H1 (cell line): Measurements from ENCODE around the gene ANKRD27. TPM values are rescaled to one million over a fixed set of nuclear protein-coding genes. Genes with fewer than 3 reads are reported as not detected.

Source experiments
- CTCF ChIA-PET: fragments of 300-600 bp; sonication (Branson Sonifier 250); formaldehyde crosslinking; loops from one replicate; lab custom pipeline; 2021; ENCODE audit not compliant: partially characterized antibody; lab: Charles Lee
- POLR2A ChIA-PET: fragments of 300-600 bp; sonication (Branson Sonifier 250); formaldehyde crosslinking; loops from one replicate; lab custom pipeline; 2021; ENCODE audit warnings: inconsistent platforms; ENCODE audit not compliant: partially characterized antibody; lab: Charles Lee
- DNase-seq, 2 experiments: peaks; one replicate each; pipeline versions ENCODE4 v3.0.0 to v3.0.0-alpha.2; 2010 to 2022; ENCODE audit warnings: low spot score in 2 of 2, low read depth in 1 of 2, mixed read lengths in 1 of 2
- FAIRE-seq: peaks from 2 replicates; lab custom pipeline; 2011; peaks lifted over from hg19 to GRCh38; lab: Jason Lieb, UNC
- H2AFZ ChIP-seq: 2 replicates; pipeline ENCODE4 v1.8.1; 2012; ENCODE audit warnings: low read length, inconsistent platforms
- H2AK5ac ChIP-seq: 2 replicates; pipeline ENCODE4 v1.6.1; 2013; ENCODE audit warnings: low read depth, low read length
- H2BK120ac ChIP-seq: replicated peaks from 2 replicates; pipeline ENCODE3; 2013; ENCODE audit warnings: low read depth, low read length, inconsistent platforms
- H2BK12ac ChIP-seq: 2 replicates; pipeline ENCODE4 v1.6.1; 2013; ENCODE audit warnings: low read depth, low read length
- H2BK15ac ChIP-seq: 2 replicates; pipeline ENCODE4 v1.6.1; 2013; ENCODE audit warnings: low read length
- H2BK20ac ChIP-seq: 2 replicates; pipeline ENCODE4 v1.6.1; 2013; ENCODE audit warnings: low read length
- H2BK5ac ChIP-seq: 2 replicates; pipeline ENCODE4 v1.6.1; 2013; ENCODE audit warnings: low read depth, low read length
- H3K14ac ChIP-seq: 2 replicates; pipeline ENCODE4 v1.6.1; 2013; ENCODE audit warnings: inconsistent platforms; ENCODE audit not compliant: insufficient read length
- H3K18ac ChIP-seq: 2 replicates; pipeline ENCODE4 v1.6.1; 2013; ENCODE audit warnings: low read length; ENCODE audit errors: extremely low read depth
- H3K23ac ChIP-seq: 2 replicates; pipeline ENCODE4 v1.6.1; 2013; ENCODE audit warnings: inconsistent platforms; ENCODE audit not compliant: insufficient read length
- H3K23me2 ChIP-seq: 2 replicates; pipeline ENCODE4 v1.6.1; 2013; ENCODE audit warnings: low read depth, low read length
- H3K27ac ChIP-seq: 2 replicates; pipeline ENCODE4 v1.6.1; 2011; ENCODE audit warnings: low read depth, low read length, inconsistent platforms
- H3K27me3 ChIP-seq, 4 experiments: replicated peaks in 1 of 4; 1 replicate in 1 of 4; 2 replicates in 3 of 4; pipeline versions ENCODE4 v1.6.1 to v1.8.1; 2011 to 2013; ENCODE audit warnings: low read length in 3 of 4, mild to moderate bottlenecking in 3 of 4, inconsistent platforms in 2 of 4, mixed read lengths in 2 of 4, moderate library complexity in 1 of 4; ENCODE audit not compliant: control insufficient read depth in 3 of 4, insufficient read depth in 3 of 4; ENCODE audit errors: extremely low read depth in 1 of 4
- H3K36me3 ChIP-seq, 4 experiments: 2 replicates each; pipeline versions ENCODE4 v1.6.1 to v1.8.1; 2011 to 2013; ENCODE audit warnings: mild to moderate bottlenecking in 4 of 4, low read length in 3 of 4, moderate library complexity in 2 of 4, control low read depth in 1 of 4, inconsistent platforms in 1 of 4; ENCODE audit not compliant: insufficient read depth in 4 of 4, control insufficient read depth in 2 of 4
- H3K4ac ChIP-seq: replicated peaks from 2 replicates; pipeline ENCODE3; 2013; ENCODE audit warnings: low read length, low read depth, mixed read lengths, inconsistent platforms; ENCODE audit not compliant: insufficient read length
- H3K4me1 ChIP-seq, 4 experiments: replicated peaks in 1 of 4; 1 replicate in 1 of 4; 2 replicates in 3 of 4; pipeline versions ENCODE4 v1.6.1 to v1.8.1; 2011 to 2013; ENCODE audit warnings: low read length in 3 of 4, inconsistent platforms in 2 of 4, mixed read lengths in 1 of 4; ENCODE audit not compliant: insufficient read depth in 4 of 4, control insufficient read depth in 3 of 4
- H3K4me2 ChIP-seq, 2 experiments: 2 replicates each; pipeline versions ENCODE4 v1.6.1 to v1.8.1; 2011 to 2013; ENCODE audit warnings: low read depth in 2 of 2, low read length in 2 of 2, control low read depth in 1 of 2, inconsistent platforms in 1 of 2, mild to moderate bottlenecking in 1 of 2; ENCODE audit not compliant: insufficient read depth in 1 of 2
- H3K4me3 ChIP-seq, 4 experiments: fragments of 200-600, 300-600 bp in 1 of 4; sonication (generic), shearing (Covaris generic), sonication (Bioruptor Twin) in 1 of 4; 2 replicates each; pipeline versions ENCODE4 v1.5.1 to v1.8.1; 2011 to 2016; ENCODE audit warnings: low read length in 4 of 4, low read depth in 3 of 4, control low read depth in 2 of 4, inconsistent platforms in 2 of 4, mild to moderate bottlenecking in 2 of 4, mixed read lengths in 1 of 4, moderate library complexity in 1 of 4; ENCODE audit not compliant: insufficient read depth in 2 of 4; ENCODE audit errors: extremely low read depth in 1 of 4
- H3K56ac ChIP-seq: replicated peaks from 2 replicates; pipeline ENCODE3; 2013; ENCODE audit warnings: low read depth, mild to moderate bottlenecking, mixed read lengths, low read length, inconsistent platforms; ENCODE audit not compliant: insufficient read length
- H3K79me1 ChIP-seq: 2 replicates; pipeline ENCODE4 v1.6.1; 2013; ENCODE audit warnings: low read depth, low read length, control low read depth
- H3K79me2 ChIP-seq, 2 experiments: 2 replicates each; pipeline versions ENCODE4 v1.6.1 to v1.8.1; 2012 to 2013; ENCODE audit warnings: low read length in 2 of 2, mild to moderate bottlenecking in 2 of 2, inconsistent platforms in 1 of 2; ENCODE audit not compliant: insufficient read depth in 2 of 2, control insufficient read depth in 1 of 2
- H3K9ac ChIP-seq, 4 experiments: replicated peaks in 1 of 4; 1 replicate in 1 of 4; 2 replicates in 3 of 4; pipeline versions ENCODE4 v1.6.1 to v1.8.1; 2011 to 2013; ENCODE audit warnings: low read depth in 3 of 4, low read length in 3 of 4, control low read depth in 2 of 4, mild to moderate bottlenecking in 2 of 4, moderate library complexity in 2 of 4, inconsistent platforms in 1 of 4; ENCODE audit errors: extremely low read depth in 1 of 4
- H3K9me3 ChIP-seq, 2 experiments: 2 replicates each; pipeline versions ENCODE4 v1.6.1 to v1.8.1; 2012 to 2013; ENCODE audit warnings: mild to moderate bottlenecking in 2 of 2, moderate library complexity in 2 of 2, control low read depth in 1 of 2, inconsistent platforms in 1 of 2, low read depth in 1 of 2, low read length in 1 of 2, mixed read lengths in 1 of 2; ENCODE audit not compliant: insufficient read depth in 2 of 2
- H4K20me1 ChIP-seq, 2 experiments: replicated peaks in 1 of 2; 2 replicates each; pipeline versions ENCODE3 to v1.8.1; 2011 to 2013; ENCODE audit warnings: inconsistent platforms in 2 of 2, low read length in 2 of 2, mild to moderate bottlenecking in 1 of 2; ENCODE audit not compliant: insufficient read depth in 2 of 2, control insufficient read depth in 1 of 2
- H4K5ac ChIP-seq: 2 replicates; pipeline ENCODE4 v1.6.1; 2013; ENCODE audit warnings: low read length, low read depth, mixed read lengths, inconsistent platforms; ENCODE audit not compliant: insufficient read length
- H4K8ac ChIP-seq: 2 replicates; pipeline ENCODE4 v1.8.0; 2013; ENCODE audit warnings: mild to moderate bottlenecking, moderate library complexity, low read length, inconsistent platforms; ENCODE audit not compliant: insufficient read depth; ENCODE audit errors: extremely low read depth
- H4K91ac ChIP-seq: replicated peaks from 2 replicates; pipeline ENCODE3; 2013; ENCODE audit warnings: low read length, mixed read lengths, inconsistent platforms; ENCODE audit not compliant: insufficient read length
- BACH1 ChIP-seq: IDR thresholded peaks from 2 replicates; pipeline ENCODE4 v1.6.1; 2012; ENCODE audit warnings: low read length, improper control_type of control experiment
- CBX8 ChIP-seq: fragments of 300-800, 300-1000 bp; sonication (generic); IDR thresholded peaks from 2 replicates; pipeline ENCODE4 v1.7.1; 2016; ENCODE audit warnings: low read depth, low read length, borderline replicate concordance
- CEBPB ChIP-seq: IDR thresholded peaks from 2 replicates; pipeline ENCODE4 v1.6.1; 2012; ENCODE audit warnings: low read depth, low read length
- EGR1 ChIP-seq: IDR thresholded peaks from 2 replicates; pipeline ENCODE4 v1.6.1; 2011; ENCODE audit warnings: low read depth, low read length, borderline replicate concordance
- GABPA ChIP-seq: IDR thresholded peaks from 2 replicates; pipeline ENCODE4 v1.6.1; 2011; ENCODE audit warnings: mild to moderate bottlenecking, low read length, moderate library complexity, borderline replicate concordance; ENCODE audit not compliant: insufficient read depth
- HDAC6 ChIP-seq: IDR thresholded peaks from one replicate; pipeline ENCODE4 v1.7.1; 2012; ENCODE audit warnings: low read depth, mild to moderate bottlenecking, inconsistent platforms, low read length, moderate library complexity
- JUN ChIP-seq: IDR thresholded peaks from 2 replicates; pipeline ENCODE4 v1.6.1; 2011; ENCODE audit warnings: low read depth, mild to moderate bottlenecking, improper control_type of control experiment, low read length
- JUND ChIP-seq: IDR thresholded peaks from 2 replicates; pipeline ENCODE4 v1.6.1; 2011; ENCODE audit warnings: mild to moderate bottlenecking, improper control_type of control experiment, low read length
- KDM4A ChIP-seq: IDR thresholded peaks from one replicate; pipeline ENCODE4 v1.7.1; 2012; ENCODE audit warnings: low read depth, mild to moderate bottlenecking, moderate library complexity, low read length, inconsistent platforms; ENCODE audit not compliant: severe bottlenecking
- PHF8 ChIP-seq: fragments of 200-600 bp; sonication (generic); conservative IDR thresholded peaks from 2 replicates; pipeline ENCODE4 v1.7.1; 2012; ENCODE audit warnings: low read depth, mild to moderate bottlenecking, inconsistent platforms, low read length, moderate library complexity
- RBBP5 ChIP-seq: IDR thresholded peaks from 2 replicates; pipeline ENCODE4 v1.7.1; 2012; ENCODE audit warnings: low read depth, mild to moderate bottlenecking, inconsistent platforms, low read length, moderate library complexity, borderline replicate concordance
- SIRT6 ChIP-seq: IDR thresholded peaks from one replicate; pipeline ENCODE4 v1.7.1; 2012; ENCODE audit warnings: low read length, inconsistent platforms
- SP2 ChIP-seq: IDR thresholded peaks from 2 replicates; pipeline ENCODE4 v1.6.1; 2012; ENCODE audit warnings: mild to moderate bottlenecking, low read length, inconsistent platforms
- TAF1 ChIP-seq: IDR thresholded peaks from 2 replicates; pipeline ENCODE4 v1.6.1; 2011; ENCODE audit warnings: mild to moderate bottlenecking, low read depth, low read length
- TBP ChIP-seq: IDR thresholded peaks from 2 replicates; pipeline ENCODE4 v1.6.1; 2011; ENCODE audit warnings: low read depth, low read length, improper control_type of control experiment
- WGBS, 2 experiments: shearing (Covaris generic) in 1 of 2; methylation state at CpG; one replicate each; pipeline versions ENCODE4 v1.1.6 to v1.1.7; 2013 to 2015; ENCODE audit warnings: low lambda C conversion rate in 2 of 2, mixed read lengths in 2 of 2, inconsistent platforms in 1 of 2, low coverage in 1 of 2, missing lambda C conversion rate in 1 of 2; ENCODE audit not compliant: insufficient replicate concordance in 2 of 2, insufficient coverage in 1 of 2, insufficient read length in 1 of 2; ENCODE audit errors: extremely low coverage in 1 of 2, missing lambda C conversion rate in 1 of 2; 5-methylcytosine and 5-hydroxymethylcytosine counted together
- polyA plus RNA-seq, 7 experiments: library from polyadenylated mRNA; depleted of rRNA in 3 of 7; stranded (reverse) in 5 of 7; unstranded in 2 of 7; fragments of >200 nt in 5 of 7; fragments of 200-250 nt in 2 of 7; gene quantifications; 1 replicate in 5 of 7; 2 replicates in 1 of 7; 4 replicates in 1 of 7; pipeline versions ENCODE4 v1.2.1 to v1.2.3, GENCODE V29; 2011 to 2013; ENCODE audit warnings: missing spikeins in 2 of 7, mixed read lengths in 2 of 7
- total RNA-seq: library from RNA; stranded (reverse); fragmentation: NEBNext Ultra II Directional; extraction: Animal tissue kit (Norgen Biotek cat#: 25700); gene quantifications from 2 replicates; pipeline ENCODE4 v1.2.1, GENCODE V29; 2021
- TF ChIP-seq, protein P1 (sequence below): IDR thresholded peaks from 2 replicates; pipeline ENCODE4 v1.6.1; 2012; ENCODE audit warnings: inconsistent platforms

ANKRD27 gene
- total and polyA plus RNA-seq, 2 of the 8 experiments (the other 6 are each of a cell fraction or from before 2014, with no cell fraction given): 27.9 to 55.7 TPM

DNA sequence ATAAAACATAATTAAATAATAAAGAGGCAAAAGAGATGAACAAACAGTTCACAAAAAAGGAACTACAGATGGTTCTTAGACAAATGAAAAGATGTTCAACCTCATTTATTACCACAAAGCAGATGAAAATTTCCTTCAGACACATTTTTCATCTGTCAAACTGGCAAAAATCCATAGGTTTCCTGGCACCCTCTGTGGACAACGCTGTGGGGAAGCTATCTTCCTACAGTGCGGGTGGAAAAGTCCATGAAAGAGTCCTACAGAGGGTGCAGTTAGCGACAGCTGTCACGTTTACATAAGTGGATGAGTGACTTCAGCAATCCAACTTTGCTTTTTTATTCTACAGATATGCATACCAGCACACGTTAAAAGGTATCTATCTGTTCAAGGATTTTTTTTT, 124.3 kb downstream of the ANKRD27 start:
- ChIA-PET POLR2A (interaction anchor here (0.7 kb wide), 1 partner anchor 14 kb away, joined by 3 read pairs; no protein-coding TSS in a partner anchor), CTCF (interaction anchor here (0.6 to 2.2 kb wide), 2 partner anchors 19 to 1302 kb away, joined by 3 to 5 read pairs; no protein-coding TSS in a partner anchor)
- no peak overlapping the region for H4K91ac ChIP-seq
- no peaks in the 10 kb centered on the region for H3K4me1 ChIP-seq
- H3K9me3 ChIP-seq: no peaks in the 10 kb centered on the region
- H3K4me2 ChIP-seq: no peak overlapping the region
- H3K23me2 ChIP-seq: no peaks in the 10 kb centered on the region
- no peak overlapping the region for H3K14ac ChIP-seq
- no peak overlapping the region for H4K5ac ChIP-seq
- 82% methylated on average over 5 of the region's 5 CpGs; no CpG with 5 or more reads in 1 of the 2 experiments for whole genome bisulfite sequencing, 2 experiments
- no peak overlapping the region for H3K23ac ChIP-seq
- no peak overlapping the region for H2AFZ ChIP-seq
- H2AK5ac ChIP-seq: no peak overlapping the region
- H2BK12ac ChIP-seq: no peak overlapping the region
- DNase-seq (no peak), FAIRE-seq (no peak)
- no peak overlapping the region for H2BK20ac ChIP-seq
- H3K79me1 ChIP-seq: no peaks in the 10 kb centered on the region
- H3K79me2 ChIP-seq: no peaks in the 10 kb centered on the region
- no peak overlapping the region for H2BK15ac ChIP-seq
- no peak overlapping the region for H4K8ac ChIP-seq
- no peak overlapping the region for H3K27ac ChIP-seq
- no peak overlapping the region for H3K4ac ChIP-seq
- H2BK5ac ChIP-seq: no peak overlapping the region
- no peak overlapping the region for H2BK120ac ChIP-seq
- H3K4me3 ChIP-seq: no peak overlapping the region
- no peaks in the 10 kb centered on the region for H3K27me3 ChIP-seq
- H4K20me1 ChIP-seq: no peaks in the 10 kb centered on the region
- no peak overlapping the region for H3K18ac ChIP-seq
- no peaks in the 10 kb centered on the region for H3K36me3 ChIP-seq
- no peak overlapping the region for H3K9ac ChIP-seq
- no peak overlapping the region for H3K56ac ChIP-seq
- TF ChIP-seq JUND (no peak), TBP (no peak), BACH1 (no peak), TAF1 (no peak), CEBPB (no peak), SIRT6 (no peak), CBX8 (no peak), KDM4A (no peak), HDAC6 (no peak), RBBP5 (no peak), JUN (no peak), GABPA (no peak), SP2 (no peak), PHF8 (no peak), EGR1 (no peak)
- TF ChIP-seq, protein P1, sequence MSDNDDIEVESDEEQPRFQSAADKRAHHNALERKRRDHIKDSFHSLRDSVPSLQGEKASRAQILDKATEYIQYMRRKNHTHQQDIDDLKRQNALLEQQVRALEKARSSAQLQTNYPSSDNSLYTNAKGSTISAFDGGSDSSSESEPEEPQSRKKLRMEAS: no peak
